ENCODE data around the gene CSMD2. TPM values are rescaled to one million over a fixed set of nuclear protein-coding genes. Genes with fewer than 3 reads are reported as not detected.

Gene CSMD2
- polyA plus RNA-seq, 1 experiment: 1.8 TPM

DNA sequence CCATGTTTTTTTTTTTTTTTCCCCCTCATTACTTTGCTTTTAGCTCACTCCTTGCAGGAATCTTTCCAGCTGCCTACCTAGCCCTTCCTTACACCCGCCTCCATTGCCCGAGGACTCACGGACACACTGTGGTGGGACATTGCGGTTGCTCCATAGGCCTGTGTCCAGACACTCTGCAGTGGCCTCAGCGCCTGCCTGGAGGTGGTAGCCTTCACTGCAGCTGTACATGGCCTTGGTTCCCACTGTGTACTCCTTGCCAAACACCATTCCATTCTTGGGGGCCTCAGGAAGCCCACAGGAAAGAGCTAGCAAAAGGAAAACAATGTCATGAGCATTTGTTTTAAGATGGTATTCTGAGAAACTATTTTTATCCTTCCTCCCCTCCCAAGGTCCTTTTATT lies 592.6 kb downstream of the CSMD2 start:
- H3K27me3 ChIP-seq (ENCODE audit: control insufficient read depth, insufficient read depth, low read length): no peaks in the 10 kb centered on the region
- no peaks in the 10 kb centered on the region; the same call in 1 of the 2 replicates for H3K36me3 ChIP-seq (ENCODE audit: control insufficient read depth, insufficient read depth, low read length)
- ChIA-PET POLR2A (no interaction called here), CTCF (interaction anchor here (1.5 kb wide), 1 partner anchor 9 kb away, joined by 5 read pairs; no protein-coding TSS in a partner anchor)
- DNase-seq (ENCODE audit: low read depth): no peak
- TF ChIP-seq, protein P1, sequence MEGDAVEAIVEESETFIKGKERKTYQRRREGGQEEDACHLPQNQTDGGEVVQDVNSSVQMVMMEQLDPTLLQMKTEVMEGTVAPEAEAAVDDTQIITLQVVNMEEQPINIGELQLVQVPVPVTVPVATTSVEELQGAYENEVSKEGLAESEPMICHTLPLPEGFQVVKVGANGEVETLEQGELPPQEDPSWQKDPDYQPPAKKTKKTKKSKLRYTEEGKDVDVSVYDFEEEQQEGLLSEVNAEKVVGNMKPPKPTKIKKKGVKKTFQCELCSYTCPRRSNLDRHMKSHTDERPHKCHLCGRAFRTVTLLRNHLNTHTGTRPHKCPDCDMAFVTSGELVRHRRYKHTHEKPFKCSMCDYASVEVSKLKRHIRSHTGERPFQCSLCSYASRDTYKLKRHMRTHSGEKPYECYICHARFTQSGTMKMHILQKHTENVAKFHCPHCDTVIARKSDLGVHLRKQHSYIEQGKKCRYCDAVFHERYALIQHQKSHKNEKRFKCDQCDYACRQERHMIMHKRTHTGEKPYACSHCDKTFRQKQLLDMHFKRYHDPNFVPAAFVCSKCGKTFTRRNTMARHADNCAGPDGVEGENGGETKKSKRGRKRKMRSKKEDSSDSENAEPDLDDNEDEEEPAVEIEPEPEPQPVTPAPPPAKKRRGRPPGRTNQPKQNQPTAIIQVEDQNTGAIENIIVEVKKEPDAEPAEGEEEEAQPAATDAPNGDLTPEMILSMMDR (IDR thresholded peaks at IDR 0.05; ENCODE audit: insufficient read depth, low read depth, low read length): no peak
- H3K4me3 ChIP-seq (ENCODE audit: low read depth, low read length): no peak overlapping the region

GRCh38 chr1:33569331-33569730 lies 595.7 kb downstream of the CSMD2 start:
- H3K4me3 ChIP-seq (ENCODE audit: low read depth, low read length): no peak overlapping the region
- H3K36me3 ChIP-seq (ENCODE audit: control insufficient read depth, insufficient read depth, low read length): no peaks in the 10 kb centered on the region; the same call in 1 of the 2 replicates
- ChIA-PET CTCF (no interaction called here), POLR2A (no interaction called here)
- DNase-seq (ENCODE audit: low read depth): no peak
- H3K27me3 ChIP-seq (ENCODE audit: control insufficient read depth, insufficient read depth, low read length): no peaks in the 10 kb centered on the region
- TF ChIP-seq, protein P1 (IDR thresholded peaks at IDR 0.05; ENCODE audit: insufficient read depth, low read depth, low read length): no peak

DNA sequence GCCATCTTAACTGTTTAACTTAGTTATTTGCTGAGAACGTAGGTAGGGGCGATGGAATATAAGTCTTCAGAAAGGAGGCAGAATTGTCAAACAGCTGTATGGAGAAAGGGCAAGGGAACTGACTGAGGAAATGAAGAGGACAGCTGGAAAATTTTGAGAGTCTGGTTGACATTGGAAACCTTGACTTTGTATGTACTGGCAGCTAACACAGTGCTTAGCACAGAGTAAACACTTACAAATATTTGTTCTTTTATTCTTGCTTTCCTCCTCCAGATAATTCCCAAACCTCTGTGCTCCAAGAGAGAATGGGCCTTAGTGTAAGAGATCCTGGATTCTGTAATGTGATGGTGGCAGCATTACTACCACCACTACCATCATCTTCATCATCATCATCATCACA lies 601.3 kb downstream of the CSMD2 start:
- ChIA-PET POLR2A (no interaction called here), CTCF (interaction anchor here (0.9 kb wide), 1 partner anchor 19 kb away, joined by 4 read pairs; no protein-coding TSS in a partner anchor)
- Histone ChIP-seq H3K4me3 (ENCODE audit: low read depth, low read length) (no peak overlapping the region), H3K36me3 (ENCODE audit: control insufficient read depth, insufficient read depth, low read length) (no peaks in the 10 kb centered on the region), H3K27me3 (ENCODE audit: control insufficient read depth, insufficient read depth, low read length) (no peaks in the 10 kb centered on the region)
- no peak for DNase-seq (ENCODE audit: low read depth)
- TF ChIP-seq, protein P1 (IDR thresholded peaks at IDR 0.05; ENCODE audit: insufficient read depth, low read depth, low read length): no peak

GRCh38 chr1:33562563-33562962 lies 602.5 kb downstream of the CSMD2 start:
- Histone ChIP-seq H3K36me3 (ENCODE audit: control insufficient read depth, insufficient read depth, low read length) (no peaks in the 10 kb centered on the region), H3K4me3 (ENCODE audit: low read depth, low read length) (no peak overlapping the region), H3K27me3 (ENCODE audit: control insufficient read depth, insufficient read depth, low read length) (no peaks in the 10 kb centered on the region)
- no peak for DNase-seq (ENCODE audit: low read depth)
- CTCF ChIA-PET: no interaction called here
- TF ChIP-seq, protein P1 (IDR thresholded peaks at IDR 0.05; ENCODE audit: insufficient read depth, low read depth, low read length): no peak
- POLR2A ChIA-PET: no interaction called here

DNA sequence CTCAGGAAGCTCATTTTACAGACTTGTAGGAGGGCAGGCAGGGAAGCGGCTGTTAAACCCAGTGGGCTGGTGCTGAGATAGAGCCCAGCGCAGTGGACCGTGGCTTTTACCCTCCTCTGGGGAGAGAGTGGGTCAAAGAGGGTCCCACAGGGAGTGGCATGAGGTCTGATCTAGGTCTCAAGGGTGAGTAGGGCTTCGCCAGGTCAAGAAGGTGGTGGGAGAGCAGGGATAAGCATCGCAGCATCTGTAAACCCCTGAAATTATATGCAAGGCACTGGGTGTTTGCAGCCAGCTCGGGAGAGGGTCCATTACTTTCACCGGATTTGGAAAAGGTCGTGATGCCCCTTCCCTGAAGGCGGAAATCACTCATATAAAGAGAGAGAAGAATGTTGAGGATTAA lies 603.5 kb downstream of the CSMD2 start:
- DNase-seq (ENCODE audit: low read depth): no peak
- ChIA-PET POLR2A (no interaction called here), CTCF (no interaction called here)
- no peak overlapping the region for H3K4me3 ChIP-seq (ENCODE audit: low read depth, low read length)
- H3K36me3 ChIP-seq (ENCODE audit: control insufficient read depth, insufficient read depth, low read length): no peaks in the 10 kb centered on the region
- no peaks in the 10 kb centered on the region for H3K27me3 ChIP-seq (ENCODE audit: control insufficient read depth, insufficient read depth, low read length)
- TF ChIP-seq, protein P1 (IDR thresholded peaks at IDR 0.05; ENCODE audit: insufficient read depth, low read depth, low read length): no peak

All from BJ (cell line).